HepG2 (cell line): ENCODE data around the gene KCNJ6. TPM values are rescaled to one million over a fixed set of nuclear protein-coding genes. Genes with fewer than 3 reads are reported as not detected.

ENCODE experiments used
- ATAC-seq: fragments of 200-7000 bp; cut with Tn5 transposase; 3 replicates; pipeline ENCODE4 v1.9.1; 2020; ENCODE audit warnings: mild to moderate bottlenecking, moderate library complexity
- BruUV-seq: library from RNA; stranded (reverse); fragments of 400-500 nt; replicated peaks from 2 replicates; lab custom pipeline; 2021; lab: Mats Ljungman, UMichigan
- CTCF ChIA-PET: fragments of 300-600 bp; formaldehyde crosslinking; extraction: SDS; loops from one replicate; lab custom pipeline; 2021; ENCODE audit warnings: low total read pairs, inconsistent platforms, low intra/inter-chr PET ratio; lab: Yijun Ruan, JAX
- POLR2A ChIA-PET: fragments of 350-600 bp; sonication (Branson Sonifier 250); formaldehyde crosslinking; loops from one replicate; lab custom pipeline; 2020; ENCODE audit warnings: antibody characterized with exemption, inconsistent platforms; lab: Yijun Ruan, JAX
- DNase-seq: peaks from one replicate; pipeline ENCODE4 v3.0.0-alpha.2; 2015; ENCODE audit warnings: low spot score
- FAIRE-seq: peaks from 3 replicates; lab custom pipeline; 2011; peaks lifted over from hg19 to GRCh38; lab: Jason Lieb, UNC
- H2AFZ ChIP-seq: one replicate; pipeline ENCODE4 v1.6.1; 2011; ENCODE audit warnings: low read length, inconsistent platforms
- H3K27ac ChIP-seq: fragments of 300-600 bp; 3 replicates; pipeline ENCODE4 v1.8.0; 2011; ENCODE audit warnings: mixed run types, mild to moderate bottlenecking, mixed read lengths, low read length, inconsistent platforms; ENCODE audit not compliant: insufficient read depth; ENCODE audit errors: extremely low read length
- H3K27me3 ChIP-seq, 2 experiments: fragments of 200-600 bp in 1 of 2; 2 replicates in 1 of 2; 3 replicates in 1 of 2; pipeline versions ENCODE4 v1.6.0 to v1.8.0; 2011; ENCODE audit warnings: low read length in 2 of 2, mild to moderate bottlenecking in 2 of 2, moderate library complexity in 2 of 2, inconsistent platforms in 1 of 2; ENCODE audit not compliant: insufficient read depth in 2 of 2, control insufficient read depth in 1 of 2
- H3K36me3 ChIP-seq, 2 experiments: fragments of 200-600 bp in 1 of 2; replicated peaks in 1 of 2; 2 replicates in 1 of 2; 3 replicates in 1 of 2; pipeline versions ENCODE4 v1.5.1 to v1.8.0; 2011; ENCODE audit warnings: low read length in 2 of 2, inconsistent platforms in 1 of 2; ENCODE audit not compliant: insufficient read depth in 2 of 2, control insufficient read depth in 1 of 2
- H3K4me1 ChIP-seq: 2 replicates; pipeline ENCODE4 v1.5.1; 2012; ENCODE audit warnings: low read length, inconsistent platforms; ENCODE audit not compliant: insufficient read depth
- H3K4me2 ChIP-seq: 2 replicates; pipeline ENCODE4 v1.6.0; 2011; ENCODE audit warnings: low read depth, low read length, inconsistent platforms
- H3K4me3 ChIP-seq, 3 experiments: fragments of 200-600 bp in 1 of 3; sonication (generic), shearing (Covaris generic) in 1 of 3; replicated peaks in 1 of 3; 2 replicates each; pipeline ENCODE4 v1.5.1; 2011 to 2016; ENCODE audit warnings: low read length in 3 of 3, inconsistent platforms in 2 of 3, low read depth in 2 of 3, mild to moderate bottlenecking in 2 of 3, control low read depth in 1 of 3, mixed read lengths in 1 of 3; ENCODE audit not compliant: insufficient read depth in 1 of 3
- H3K79me2 ChIP-seq: one replicate; pipeline ENCODE4 v1.6.1; 2011; ENCODE audit warnings: low read length, inconsistent platforms; ENCODE audit not compliant: insufficient read depth
- H3K9ac ChIP-seq: 2 replicates; pipeline ENCODE4 v1.6.0; 2011; ENCODE audit warnings: mild to moderate bottlenecking, low read depth, low read length, inconsistent platforms; ENCODE audit not compliant: insufficient read depth
- H3K9me3 ChIP-seq: 2 replicates; pipeline ENCODE4 v1.5.1; 2012; ENCODE audit warnings: mild to moderate bottlenecking, low read length
- H4K20me1 ChIP-seq: 2 replicates; pipeline ENCODE4 v1.6.0; 2011; ENCODE audit warnings: inconsistent platforms, mild to moderate bottlenecking, low read length, moderate library complexity; ENCODE audit not compliant: insufficient read depth
- NFRKB ChIP-seq: fragments of 450-650 bp; IDR thresholded peaks from 2 replicates; pipeline ENCODE4 v1.6.1; 2017
- RBM22 ChIP-seq: fragments of 200-400 bp; formaldehyde crosslinking; optimal IDR thresholded peaks from 2 replicates; pipeline ENCODE3; 2017; ENCODE audit warnings: mild to moderate bottlenecking, low read length, moderate library complexity
- RCOR2 ChIP-seq: IDR thresholded peaks from 2 replicates; pipeline ENCODE4 v1.6.1; 2016; ENCODE audit warnings: missing biosample characterization, missing genetic modification reagents
- SOX5 ChIP-seq: IDR thresholded peaks from 2 replicates; pipeline ENCODE4 v1.6.1; 2016; ENCODE audit warnings: borderline replicate concordance
- ZNF775 ChIP-seq: sonication (generic); formaldehyde crosslinking; IDR thresholded peaks from 2 replicates; pipeline ENCODE4 v1.4.0; 2020; ENCODE audit warnings: missing genetic modification reagents, mild to moderate bottlenecking, moderate library complexity, borderline replicate concordance
- ZNF790 ChIP-seq: sonication (generic); formaldehyde crosslinking; IDR thresholded peaks from 2 replicates; pipeline ENCODE4 v1.8.0; 2022; ENCODE audit warnings: missing genetic modification reagents, mild to moderate bottlenecking, borderline replicate concordance
- WGBS: methylation state at CpG from one replicate; pipeline ENCODE4 v1.1.6; 2017; ENCODE audit warnings: low lambda C conversion rate; 5-methylcytosine and 5-hydroxymethylcytosine counted together
- in situ Hi-C: cut with HindIII; loops from 2 replicates; pipeline ENCODE4 v1.10.0; 2017; ENCODE audit warnings: low pct_unique_long_range_greater_than_20kb; ENCODE audit not compliant: extremely low pct_ligation_motif_present
- intact Hi-C: fragments of 100-400 bp; cut with micrococcal nuclease; formaldehyde crosslinking; loops from one replicate; pipeline ENCODE4 v1.10.0; 2022; ENCODE audit not compliant: unreplicated experiment
- polyA plus RNA-seq, 8 experiments: library from polyadenylated mRNA; depleted of rRNA in 3 of 8; stranded (reverse) in 7 of 8; unstranded in 1 of 8; fragments of >200 nt; fragmentation: Illumina TruSeq in 4 of 8; extraction: Trizol in 4 of 8; gene quantifications; 2 replicates each; pipeline versions ENCODE4 v1.2.1 to v1.2.3, GENCODE V29; 2011 to 2016; ENCODE audit warnings: low read depth in 4 of 8, missing spikeins in 1 of 8, mixed read lengths in 1 of 8; ENCODE audit not compliant: insufficient read depth in 1 of 8
- total RNA-seq, 5 experiments: library from RNA; depleted of rRNA; stranded (reverse); fragments of >200 nt; fragmentation: Illumina TruSeq; extraction: Trizol; gene quantifications; 2 replicates each; pipeline ENCODE4 v1.2.3, GENCODE V29; 2016; ENCODE audit warnings: low read depth in 1 of 5
- TF ChIP-seq, protein P1 (sequence below): sonication (generic); formaldehyde crosslinking; IDR thresholded peaks from 2 replicates; pipeline ENCODE4 v1.4.0; 2020; ENCODE audit warnings: missing genetic modification reagents
- TF ChIP-seq, protein P2 (sequence below): sonication (generic); formaldehyde crosslinking; conservative IDR thresholded peaks from 2 replicates; pipeline ENCODE4 v1.4.0; 2020; ENCODE audit warnings: missing genetic modification reagents
- TF ChIP-seq, protein P3 (sequence below): sonication (generic); formaldehyde crosslinking; IDR thresholded peaks from 2 replicates; pipeline ENCODE4 v1.8.1; 2023; ENCODE audit warnings: missing genetic modification reagents, inconsistent platforms, borderline replicate concordance
- TF ChIP-seq, protein P4 (sequence below): sonication (generic); formaldehyde crosslinking; IDR thresholded peaks from 2 replicates; pipeline ENCODE4 v1.4.0; 2020; ENCODE audit warnings: missing genetic modification reagents
- TF ChIP-seq, protein P5 (sequence below): sonication (generic); formaldehyde crosslinking; IDR thresholded peaks from 2 replicates; pipeline ENCODE4 v1.4.0; 2020; ENCODE audit warnings: missing genetic modification reagents, borderline replicate concordance
- TF ChIP-seq, protein P6 (sequence below): sonication (generic); formaldehyde crosslinking; IDR thresholded peaks from 2 replicates; pipeline ENCODE4 v1.8.0; 2023; ENCODE audit warnings: mild to moderate bottlenecking, missing genetic modification reagents

KCNJ6 gene
- total and polyA plus RNA-seq, 2 of the 13 experiments (the other 11 are each of a cell fraction or from before 2014, with no cell fraction given): not detected

DNA sequence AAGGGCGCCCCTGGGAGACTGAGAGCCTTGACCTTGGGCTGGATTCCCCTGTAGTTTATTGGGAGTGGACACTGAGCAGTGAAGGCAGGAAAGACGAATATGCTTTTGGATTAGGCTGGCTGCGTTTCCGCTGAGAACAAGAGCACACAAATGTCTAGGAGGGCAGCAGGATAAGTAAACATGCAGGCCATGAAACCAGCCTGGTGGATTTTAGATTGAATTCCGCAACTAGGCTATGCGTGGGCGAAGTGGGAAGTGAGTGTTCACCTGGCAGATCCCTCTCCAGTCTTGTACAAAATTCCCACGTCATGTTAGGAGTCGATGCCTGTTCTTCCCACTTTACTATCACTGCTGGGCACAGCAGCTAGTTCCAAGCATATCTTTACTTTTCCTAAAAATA, 21.4 kb upstream of the KCNJ6 start:
- in situ Hi-C loops (no loop called here), intact Hi-C loops (no loop called here)
- ATAC-seq: no peak
- Histone ChIP-seq H3K4me1 (no peaks in the 10 kb centered on the region), H3K79me2 (no peaks in the 10 kb centered on the region), H3K36me3 (no peaks in the 10 kb centered on the region), H3K9me3 (peaks cover 12% of the 10 kb centered on the region), H4K20me1 (no peaks in the 10 kb centered on the region), H2AFZ (no peak overlapping the region), H3K9ac (no peak overlapping the region), H3K4me2 (no peak overlapping the region), H3K27ac (no peak overlapping the region), H3K27me3 (no peaks in the 10 kb centered on the region), H3K4me3 (no peak overlapping the region)
- no peak for DNase-seq
- FAIRE-seq: no peak
- no TSS peak for BruUV-seq
- POLR2A ChIA-PET: no interaction called here
- CTCF ChIA-PET: no interaction called here
- 9% methylated on average over 9 of the region's 9 CpGs for WGBS
- TF ChIP-seq SOX5 (CRISPR knock-in tag): no peak
- TF ChIP-seq, protein P1, sequence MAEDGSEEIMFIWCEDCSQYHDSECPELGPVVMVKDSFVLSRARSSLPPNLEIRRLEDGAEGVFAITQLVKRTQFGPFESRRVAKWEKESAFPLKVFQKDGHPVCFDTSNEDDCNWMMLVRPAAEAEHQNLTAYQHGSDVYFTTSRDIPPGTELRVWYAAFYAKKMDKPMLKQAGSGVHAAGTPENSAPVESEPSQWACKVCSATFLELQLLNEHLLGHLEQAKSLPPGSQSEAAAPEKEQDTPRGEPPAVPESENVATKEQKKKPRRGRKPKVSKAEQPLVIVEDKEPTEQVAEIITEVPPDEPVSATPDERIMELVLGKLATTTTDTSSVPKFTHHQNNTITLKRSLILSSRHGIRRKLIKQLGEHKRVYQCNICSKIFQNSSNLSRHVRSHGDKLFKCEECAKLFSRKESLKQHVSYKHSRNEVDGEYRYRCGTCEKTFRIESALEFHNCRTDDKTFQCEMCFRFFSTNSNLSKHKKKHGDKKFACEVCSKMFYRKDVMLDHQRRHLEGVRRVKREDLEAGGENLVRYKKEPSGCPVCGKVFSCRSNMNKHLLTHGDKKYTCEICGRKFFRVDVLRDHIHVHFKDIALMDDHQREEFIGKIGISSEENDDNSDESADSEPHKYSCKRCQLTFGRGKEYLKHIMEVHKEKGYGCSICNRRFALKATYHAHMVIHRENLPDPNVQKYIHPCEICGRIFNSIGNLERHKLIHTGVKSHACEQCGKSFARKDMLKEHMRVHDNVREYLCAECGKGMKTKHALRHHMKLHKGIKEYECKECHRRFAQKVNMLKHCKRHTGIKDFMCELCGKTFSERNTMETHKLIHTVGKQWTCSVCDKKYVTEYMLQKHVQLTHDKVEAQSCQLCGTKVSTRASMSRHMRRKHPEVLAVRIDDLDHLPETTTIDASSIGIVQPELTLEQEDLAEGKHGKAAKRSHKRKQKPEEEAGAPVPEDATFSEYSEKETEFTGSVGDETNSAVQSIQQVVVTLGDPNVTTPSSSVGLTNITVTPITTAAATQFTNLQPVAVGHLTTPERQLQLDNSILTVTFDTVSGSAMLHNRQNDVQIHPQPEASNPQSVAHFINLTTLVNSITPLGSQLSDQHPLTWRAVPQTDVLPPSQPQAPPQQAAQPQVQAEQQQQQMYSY (CRISPR knock-in tag): no peak
- no peak for TF ChIP-seq ZNF790
- TF ChIP-seq, protein P2, sequence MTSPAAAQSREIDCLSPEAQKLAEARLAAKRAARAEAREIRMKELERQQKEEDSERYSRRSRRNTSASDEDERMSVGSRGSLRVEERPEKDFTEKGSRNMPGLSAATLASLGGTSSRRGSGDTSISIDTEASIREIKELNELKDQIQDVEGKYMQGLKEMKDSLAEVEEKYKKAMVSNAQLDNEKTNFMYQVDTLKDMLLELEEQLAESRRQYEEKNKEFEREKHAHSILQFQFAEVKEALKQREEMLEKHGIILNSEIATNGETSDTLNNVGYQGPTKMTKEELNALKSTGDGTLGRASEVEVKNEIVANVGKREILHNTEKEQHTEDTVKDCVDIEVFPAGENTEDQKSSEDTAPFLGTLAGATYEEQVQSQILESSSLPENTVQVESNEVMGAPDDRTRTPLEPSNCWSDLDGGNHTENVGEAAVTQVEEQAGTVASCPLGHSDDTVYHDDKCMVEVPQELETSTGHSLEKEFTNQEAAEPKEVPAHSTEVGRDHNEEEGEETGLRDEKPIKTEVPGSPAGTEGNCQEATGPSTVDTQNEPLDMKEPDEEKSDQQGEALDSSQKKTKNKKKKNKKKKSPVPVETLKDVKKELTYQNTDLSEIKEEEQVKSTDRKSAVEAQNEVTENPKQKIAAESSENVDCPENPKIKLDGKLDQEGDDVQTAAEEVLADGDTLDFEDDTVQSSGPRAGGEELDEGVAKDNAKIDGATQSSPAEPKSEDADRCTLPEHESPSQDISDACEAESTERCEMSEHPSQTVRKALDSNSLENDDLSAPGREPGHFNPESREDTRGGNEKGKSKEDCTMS: no peak
- TF ChIP-seq, protein P3, sequence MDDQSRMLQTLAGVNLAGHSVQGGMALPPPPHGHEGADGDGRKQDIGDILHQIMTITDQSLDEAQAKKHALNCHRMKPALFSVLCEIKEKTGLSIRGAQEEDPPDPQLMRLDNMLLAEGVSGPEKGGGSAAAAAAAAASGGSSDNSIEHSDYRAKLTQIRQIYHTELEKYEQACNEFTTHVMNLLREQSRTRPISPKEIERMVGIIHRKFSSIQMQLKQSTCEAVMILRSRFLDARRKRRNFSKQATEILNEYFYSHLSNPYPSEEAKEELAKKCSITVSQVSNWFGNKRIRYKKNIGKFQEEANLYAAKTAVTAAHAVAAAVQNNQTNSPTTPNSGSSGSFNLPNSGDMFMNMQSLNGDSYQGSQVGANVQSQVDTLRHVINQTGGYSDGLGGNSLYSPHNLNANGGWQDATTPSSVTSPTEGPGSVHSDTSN: no peak
- TF ChIP-seq ZNF775: no peak
- TF ChIP-seq, protein P4, sequence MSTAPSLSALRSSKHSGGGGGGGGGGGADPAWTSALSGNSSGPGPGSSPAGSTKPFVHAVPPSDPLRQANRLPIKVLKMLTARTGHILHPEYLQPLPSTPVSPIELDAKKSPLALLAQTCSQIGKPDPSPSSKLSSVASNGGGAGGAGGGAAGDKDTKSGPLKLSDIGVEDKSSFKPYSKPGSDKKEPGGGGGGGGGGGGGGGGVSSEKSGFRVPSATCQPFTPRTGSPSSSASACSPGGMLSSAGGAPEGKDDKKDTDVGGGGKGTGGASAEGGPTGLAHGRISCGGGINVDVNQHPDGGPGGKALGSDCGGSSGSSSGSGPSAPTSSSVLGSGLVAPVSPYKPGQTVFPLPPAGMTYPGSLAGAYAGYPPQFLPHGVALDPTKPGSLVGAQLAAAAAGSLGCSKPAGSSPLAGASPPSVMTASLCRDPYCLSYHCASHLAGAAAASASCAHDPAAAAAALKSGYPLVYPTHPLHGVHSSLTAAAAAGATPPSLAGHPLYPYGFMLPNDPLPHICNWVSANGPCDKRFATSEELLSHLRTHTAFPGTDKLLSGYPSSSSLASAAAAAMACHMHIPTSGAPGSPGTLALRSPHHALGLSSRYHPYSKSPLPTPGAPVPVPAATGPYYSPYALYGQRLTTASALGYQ: no peak
- no peak for TF ChIP-seq RBM22
- TF ChIP-seq RCOR2: no peak
- TF ChIP-seq, protein P5, sequence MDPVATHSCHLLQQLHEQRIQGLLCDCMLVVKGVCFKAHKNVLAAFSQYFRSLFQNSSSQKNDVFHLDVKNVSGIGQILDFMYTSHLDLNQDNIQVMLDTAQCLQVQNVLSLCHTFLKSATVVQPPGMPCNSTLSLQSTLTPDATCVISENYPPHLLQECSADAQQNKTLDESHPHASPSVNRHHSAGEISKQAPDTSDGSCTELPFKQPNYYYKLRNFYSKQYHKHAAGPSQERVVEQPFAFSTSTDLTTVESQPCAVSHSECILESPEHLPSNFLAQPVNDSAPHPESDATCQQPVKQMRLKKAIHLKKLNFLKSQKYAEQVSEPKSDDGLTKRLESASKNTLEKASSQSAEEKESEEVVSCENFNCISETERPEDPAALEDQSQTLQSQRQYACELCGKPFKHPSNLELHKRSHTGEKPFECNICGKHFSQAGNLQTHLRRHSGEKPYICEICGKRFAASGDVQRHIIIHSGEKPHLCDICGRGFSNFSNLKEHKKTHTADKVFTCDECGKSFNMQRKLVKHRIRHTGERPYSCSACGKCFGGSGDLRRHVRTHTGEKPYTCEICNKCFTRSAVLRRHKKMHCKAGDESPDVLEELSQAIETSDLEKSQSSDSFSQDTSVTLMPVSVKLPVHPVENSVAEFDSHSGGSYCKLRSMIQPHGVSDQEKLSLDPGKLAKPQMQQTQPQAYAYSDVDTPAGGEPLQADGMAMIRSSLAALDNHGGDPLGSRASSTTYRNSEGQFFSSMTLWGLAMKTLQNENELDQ: no peak
- TF ChIP-seq NFRKB: no peak
- TF ChIP-seq, protein P6, sequence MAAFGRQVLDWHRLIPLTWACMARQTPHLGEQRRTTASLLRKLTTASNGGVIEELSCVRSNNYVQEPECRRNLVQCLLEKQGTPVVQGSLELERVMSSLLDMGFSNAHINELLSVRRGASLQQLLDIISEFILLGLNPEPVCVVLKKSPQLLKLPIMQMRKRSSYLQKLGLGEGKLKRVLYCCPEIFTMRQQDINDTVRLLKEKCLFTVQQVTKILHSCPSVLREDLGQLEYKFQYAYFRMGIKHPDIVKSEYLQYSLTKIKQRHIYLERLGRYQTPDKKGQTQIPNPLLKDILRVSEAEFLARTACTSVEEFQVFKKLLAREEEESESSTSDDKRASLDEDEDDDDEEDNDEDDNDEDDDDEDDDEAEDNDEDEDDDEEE (CRISPR knock-in tag): no peak
